GM12892 (cell line): ENCODE data around the gene TCP1.

Source experiments
- POLR2A ChIP-seq: IDR thresholded peaks from 2 replicates; pipeline ENCODE4 v1.6.1; 2011; ENCODE audit warnings: low read depth, low read length, control low read depth
- POLR2AphosphoS5 ChIP-seq: IDR thresholded peaks from 2 replicates; pipeline ENCODE4 v1.6.1; 2011; ENCODE audit warnings: low read depth, low read length, control low read depth
- TAF1 ChIP-seq: IDR thresholded peaks from 2 replicates; pipeline ENCODE4 v1.6.1; 2011; ENCODE audit warnings: low read depth, mild to moderate bottlenecking, control low read depth, low read length, borderline replicate concordance

DNA sequence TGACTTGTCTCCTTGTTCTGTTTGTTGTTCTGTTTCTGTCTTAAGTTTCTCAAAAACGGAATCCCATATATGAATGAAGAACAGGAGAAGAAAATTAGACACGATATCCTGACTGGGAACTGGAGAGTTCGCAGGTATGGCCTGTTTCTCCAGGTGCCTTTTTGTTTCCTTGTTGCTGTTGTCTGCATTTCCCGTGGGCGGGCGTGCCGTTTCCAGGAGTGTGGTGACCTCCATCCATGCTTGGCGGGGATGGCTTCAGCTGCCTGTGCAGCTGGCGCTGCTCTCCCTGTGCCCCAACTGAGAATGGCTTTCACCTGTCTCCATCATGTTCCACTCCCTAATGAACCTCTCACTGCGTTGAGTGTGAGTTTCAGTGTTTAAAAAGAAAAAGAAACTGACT is 15.1 kb upstream of the TCP1 start:
- TF ChIP-seq POLR2AphosphoS5 (no peak), POLR2A (no peak), TAF1 (no peak)
